Panc1 (cell line): ENCODE measurements around the gene LRRC59. TPM values are rescaled to one million over a fixed set of nuclear protein-coding genes. Genes with fewer than 3 reads are reported as not detected.

Experiments
- ATAC-seq: fragments of 200-7000 bp; cut with Tn5 transposase; 2 replicates; pipeline ENCODE4 v1.9.1; 2020; ENCODE audit warnings: mild to moderate bottlenecking, moderate library complexity
- BruUV-seq: library from RNA; stranded (reverse); fragments of 400-500 nt; replicated peaks from 2 replicates; lab custom pipeline; 2021; lab: Mats Ljungman, UMichigan
- CTCF ChIA-PET: fragments of 300-600 bp; sonication (Branson Sonifier 250); formaldehyde crosslinking; loops from one replicate; lab custom pipeline; 2022; ENCODE audit warnings: antibody characterized with exemption; lab: Charles Lee
- POLR2A ChIA-PET: fragments of 300-600 bp; sonication (Branson Sonifier 250); formaldehyde crosslinking; loops from one replicate; lab custom pipeline; 2022; ENCODE audit warnings: antibody characterized with exemption; lab: Charles Lee
- DNase-seq: peaks from one replicate; pipeline ENCODE4 v3.0.0-alpha.2; 2010; ENCODE audit warnings: low read depth, low spot score
- H3K27ac ChIP-seq: 2 replicates; pipeline ENCODE4 v1.5.1; 2011; ENCODE audit warnings: mild to moderate bottlenecking, low read length, inconsistent platforms
- H3K27me3 ChIP-seq: fragments of 200-500 bp; sonication (Bioruptor generic); 2 replicates; pipeline ENCODE4 v1.6.0; 2014; ENCODE audit warnings: low read length, inconsistent platforms; ENCODE audit not compliant: control insufficient read depth, insufficient read depth
- H3K36me3 ChIP-seq: fragments of 200-500 bp; sonication (Bioruptor generic); 2 replicates; pipeline ENCODE4 v1.5.1; 2014; ENCODE audit warnings: inconsistent platforms, mild to moderate bottlenecking, low read length, moderate library complexity; ENCODE audit not compliant: control insufficient read depth, insufficient read depth
- H3K4me1 ChIP-seq: 2 replicates; pipeline ENCODE4 v1.5.1; 2011; ENCODE audit warnings: inconsistent platforms, mild to moderate bottlenecking, low read length, moderate library complexity; ENCODE audit not compliant: control insufficient read depth, insufficient read depth
- H3K4me3 ChIP-seq, 2 experiments: 2 replicates each; pipeline ENCODE4 v1.5.1; 2011 to 2012; ENCODE audit warnings: low read depth in 2 of 2, low read length in 2 of 2, mild to moderate bottlenecking in 2 of 2, inconsistent platforms in 1 of 2, moderate library complexity in 1 of 2
- H3K9me3 ChIP-seq: fragments of 200-500 bp; sonication (Bioruptor generic); 2 replicates; pipeline ENCODE4 v1.5.1; 2014; ENCODE audit warnings: low read depth, mild to moderate bottlenecking, inconsistent platforms, low read length, moderate library complexity; ENCODE audit not compliant: control insufficient read depth, insufficient read depth
- POLR2AphosphoS5 ChIP-seq: IDR thresholded peaks from 2 replicates; pipeline ENCODE4 v1.6.1; 2012; ENCODE audit warnings: mild to moderate bottlenecking, low read depth, low read length, moderate library complexity
- SIN3A ChIP-seq: IDR thresholded peaks from 2 replicates; pipeline ENCODE4 v1.6.1; 2012; ENCODE audit warnings: low read depth, mild to moderate bottlenecking, low read length, moderate library complexity, borderline replicate concordance; ENCODE audit not compliant: insufficient read depth
- TCF7L2 ChIP-seq: IDR thresholded peaks from 2 replicates; pipeline ENCODE4 v1.6.1; 2011; ENCODE audit warnings: mild to moderate bottlenecking, low read depth, low read length, inconsistent platforms
- in situ Hi-C: cut with HindIII; loops from 2 replicates; pipeline ENCODE4 v1.10.0; 2016; ENCODE audit warnings: low sequenced_read_pairs, low pct_unique_long_range_greater_than_20kb
- intact Hi-C: fragments of 100-400 bp; cut with micrococcal nuclease; formaldehyde crosslinking; loops from one replicate; pipeline ENCODE4 v1.10.0; 2022; ENCODE audit not compliant: unreplicated experiment
- total RNA-seq: library from RNA; stranded (reverse); gene quantifications from one replicate; pipeline ENCODE4 v1.2.1, GENCODE V29; 2021; ENCODE audit not compliant: unreplicated experiment
- TF ChIP-seq, protein P1 (sequence below): fragments of 450-650 bp; IDR thresholded peaks from 2 replicates; pipeline ENCODE4 v1.5.1; 2017; ENCODE audit warnings: mild to moderate bottlenecking
- TF ChIP-seq, protein P2 (sequence below), 2 experiments: IDR thresholded peaks; 2 replicates each; pipeline ENCODE4 v1.6.1; 2011 to 2012; ENCODE audit warnings: low read depth in 2 of 2, control low read depth in 1 of 2, low read length in 1 of 2, mild to moderate bottlenecking in 1 of 2, moderate library complexity in 1 of 2; ENCODE audit not compliant: insufficient read depth in 1 of 2

The LRRC59 gene
- total RNA-seq, 1 experiment from 2014 or later = 167 TPM

DNA sequence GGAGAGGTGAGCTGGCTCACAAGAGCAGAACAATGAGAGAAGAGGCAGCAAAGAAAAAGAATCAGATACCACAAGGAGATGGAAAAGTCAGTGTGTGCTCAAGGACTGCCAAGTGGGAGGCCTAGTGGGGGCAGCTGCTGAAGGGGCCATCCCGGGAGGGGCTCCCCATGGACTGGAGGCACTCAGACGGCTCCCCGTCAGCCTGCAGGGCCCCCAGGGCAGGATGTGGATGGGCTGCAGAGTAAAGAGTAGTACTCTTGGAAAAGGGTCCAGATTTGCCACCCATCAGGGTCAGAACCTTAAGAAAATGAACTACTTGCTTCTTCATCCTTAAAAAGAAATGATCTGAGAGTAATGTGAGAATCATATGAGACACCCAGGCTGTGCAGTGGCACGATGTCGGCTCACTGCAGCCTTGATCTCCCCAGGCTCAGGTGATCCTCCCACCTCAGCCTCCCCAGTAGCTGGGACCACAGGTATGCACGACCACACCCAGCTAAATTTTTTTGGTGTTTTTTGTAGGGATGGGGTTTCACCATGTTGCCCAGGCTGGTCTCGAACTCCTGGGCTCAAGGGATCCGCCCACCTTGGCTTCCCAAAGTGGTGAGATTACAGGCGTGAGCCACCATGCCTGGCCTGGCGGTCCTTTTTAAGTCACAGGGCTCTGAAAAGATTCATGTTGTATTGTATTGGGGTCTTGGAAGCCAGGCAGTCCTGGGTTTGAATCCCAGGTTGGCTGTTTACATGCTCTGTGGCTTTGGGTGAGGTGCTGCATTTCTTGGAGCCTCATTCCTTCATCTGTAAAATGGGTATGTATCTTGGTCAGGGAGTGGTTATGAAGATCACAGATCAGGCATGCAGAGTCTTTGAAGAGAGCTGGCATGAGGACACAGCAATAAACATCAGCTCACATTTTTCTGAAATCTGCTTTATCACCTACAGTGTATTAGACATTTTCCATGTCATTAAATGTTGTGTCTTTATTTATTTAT, 43.8 kb upstream of the LRRC59 start:
- Histone ChIP-seq H3K4me1 (no peaks in the 10 kb centered on the region), H3K9me3 (no peaks in the 10 kb centered on the region), H3K27ac (no peak overlapping the region), H3K27me3 (no peaks in the 10 kb centered on the region), H3K4me3 (no peak overlapping the region), H3K36me3 (no peaks in the 10 kb centered on the region)
- TF ChIP-seq, protein P1, sequence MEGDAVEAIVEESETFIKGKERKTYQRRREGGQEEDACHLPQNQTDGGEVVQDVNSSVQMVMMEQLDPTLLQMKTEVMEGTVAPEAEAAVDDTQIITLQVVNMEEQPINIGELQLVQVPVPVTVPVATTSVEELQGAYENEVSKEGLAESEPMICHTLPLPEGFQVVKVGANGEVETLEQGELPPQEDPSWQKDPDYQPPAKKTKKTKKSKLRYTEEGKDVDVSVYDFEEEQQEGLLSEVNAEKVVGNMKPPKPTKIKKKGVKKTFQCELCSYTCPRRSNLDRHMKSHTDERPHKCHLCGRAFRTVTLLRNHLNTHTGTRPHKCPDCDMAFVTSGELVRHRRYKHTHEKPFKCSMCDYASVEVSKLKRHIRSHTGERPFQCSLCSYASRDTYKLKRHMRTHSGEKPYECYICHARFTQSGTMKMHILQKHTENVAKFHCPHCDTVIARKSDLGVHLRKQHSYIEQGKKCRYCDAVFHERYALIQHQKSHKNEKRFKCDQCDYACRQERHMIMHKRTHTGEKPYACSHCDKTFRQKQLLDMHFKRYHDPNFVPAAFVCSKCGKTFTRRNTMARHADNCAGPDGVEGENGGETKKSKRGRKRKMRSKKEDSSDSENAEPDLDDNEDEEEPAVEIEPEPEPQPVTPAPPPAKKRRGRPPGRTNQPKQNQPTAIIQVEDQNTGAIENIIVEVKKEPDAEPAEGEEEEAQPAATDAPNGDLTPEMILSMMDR = no peak
- TF ChIP-seq TCF7L2 (no peak), SIN3A (no peak), POLR2AphosphoS5 (no peak)
- TF ChIP-seq, protein P2, sequence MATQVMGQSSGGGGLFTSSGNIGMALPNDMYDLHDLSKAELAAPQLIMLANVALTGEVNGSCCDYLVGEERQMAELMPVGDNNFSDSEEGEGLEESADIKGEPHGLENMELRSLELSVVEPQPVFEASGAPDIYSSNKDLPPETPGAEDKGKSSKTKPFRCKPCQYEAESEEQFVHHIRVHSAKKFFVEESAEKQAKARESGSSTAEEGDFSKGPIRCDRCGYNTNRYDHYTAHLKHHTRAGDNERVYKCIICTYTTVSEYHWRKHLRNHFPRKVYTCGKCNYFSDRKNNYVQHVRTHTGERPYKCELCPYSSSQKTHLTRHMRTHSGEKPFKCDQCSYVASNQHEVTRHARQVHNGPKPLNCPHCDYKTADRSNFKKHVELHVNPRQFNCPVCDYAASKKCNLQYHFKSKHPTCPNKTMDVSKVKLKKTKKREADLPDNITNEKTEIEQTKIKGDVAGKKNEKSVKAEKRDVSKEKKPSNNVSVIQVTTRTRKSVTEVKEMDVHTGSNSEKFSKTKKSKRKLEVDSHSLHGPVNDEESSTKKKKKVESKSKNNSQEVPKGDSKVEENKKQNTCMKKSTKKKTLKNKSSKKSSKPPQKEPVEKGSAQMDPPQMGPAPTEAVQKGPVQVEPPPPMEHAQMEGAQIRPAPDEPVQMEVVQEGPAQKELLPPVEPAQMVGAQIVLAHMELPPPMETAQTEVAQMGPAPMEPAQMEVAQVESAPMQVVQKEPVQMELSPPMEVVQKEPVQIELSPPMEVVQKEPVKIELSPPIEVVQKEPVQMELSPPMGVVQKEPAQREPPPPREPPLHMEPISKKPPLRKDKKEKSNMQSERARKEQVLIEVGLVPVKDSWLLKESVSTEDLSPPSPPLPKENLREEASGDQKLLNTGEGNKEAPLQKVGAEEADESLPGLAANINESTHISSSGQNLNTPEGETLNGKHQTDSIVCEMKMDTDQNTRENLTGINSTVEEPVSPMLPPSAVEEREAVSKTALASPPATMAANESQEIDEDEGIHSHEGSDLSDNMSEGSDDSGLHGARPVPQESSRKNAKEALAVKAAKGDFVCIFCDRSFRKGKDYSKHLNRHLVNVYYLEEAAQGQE (IDR thresholded peaks at IDR 0.05; ENCODE audit: insufficient read depth in 1 of 2, low read depth in 2 of 2, low read length in 1 of 2) = no peak
- ChIA-PET POLR2A (interaction anchor here (0.5 kb wide), 1 partner anchor 46 kb away, joined by 6 read pairs; no protein-coding TSS in a partner anchor), CTCF (no interaction called here)
- DNase-seq (no peak), ATAC-seq (no peak)
- BruUV-seq = no TSS peak
- in situ Hi-C loops (no loop called here), intact Hi-C loops (no loop called here)

DNA sequence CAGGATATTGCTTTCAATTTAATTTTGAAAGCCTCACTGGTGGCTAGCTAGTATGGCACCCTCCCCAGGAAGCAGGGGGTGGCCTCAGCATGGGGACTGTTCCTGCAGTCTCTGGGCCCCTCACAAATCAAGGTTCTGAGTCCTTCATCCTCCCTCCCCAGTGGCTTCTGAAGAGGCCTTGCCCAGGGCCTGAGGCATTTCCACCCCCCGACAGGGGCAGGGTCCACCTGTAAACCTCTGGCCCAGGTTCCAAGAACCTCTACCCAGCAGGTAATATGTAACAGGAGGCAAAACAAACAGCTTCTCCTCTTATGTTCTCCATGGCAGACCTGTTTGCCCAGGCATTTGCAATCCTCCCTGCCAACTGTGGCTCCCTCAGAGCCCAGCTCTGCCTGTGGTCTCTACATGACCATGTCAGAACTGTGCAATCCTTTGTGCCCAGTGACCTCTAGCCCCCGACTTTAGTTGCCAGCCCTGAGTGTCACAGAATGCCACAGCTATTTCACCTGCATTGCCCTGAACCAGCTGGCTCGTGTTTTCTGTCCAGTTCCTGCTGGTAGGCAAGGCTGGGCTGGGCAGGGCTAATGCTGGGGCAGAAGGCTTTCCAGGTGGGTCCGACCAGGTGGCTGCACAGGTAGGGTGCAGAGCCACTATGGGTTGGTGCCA, 43.0 kb upstream of the LRRC59 start:
- ChIA-PET POLR2A (interaction anchor here (0.5 kb wide), 1 partner anchor 47 kb away, joined by 6 read pairs; no protein-coding TSS in a partner anchor), CTCF (no interaction called here)
- in situ Hi-C loops (no loop called here), intact Hi-C loops (no loop called here)
- H3K27ac ChIP-seq = no peak overlapping the region
- BruUV-seq = no TSS peak
- no peak overlapping the region for H3K4me3 ChIP-seq
- TF ChIP-seq, protein P2 (IDR thresholded peaks at IDR 0.05; ENCODE audit: insufficient read depth in 1 of 2, low read depth in 2 of 2, low read length in 1 of 2) = no peak
- no peak for TF ChIP-seq POLR2AphosphoS5
- TF ChIP-seq TCF7L2 = no peak
- TF ChIP-seq, protein P1 = no peak
- no peak for TF ChIP-seq SIN3A
- no peaks in the 10 kb centered on the region for H3K9me3 ChIP-seq
- no peak for ATAC-seq
- no peaks in the 10 kb centered on the region for H3K27me3 ChIP-seq
- H3K4me1 ChIP-seq = no peaks in the 10 kb centered on the region
- H3K36me3 ChIP-seq = no peaks in the 10 kb centered on the region
- DNase-seq = no peak
